ENCODE results near the gene TTLL12. TPM values are rescaled to one million over a fixed set of nuclear protein-coding genes. Genes with fewer than 3 reads are reported as not detected.

TTLL12 gene
- polyA plus RNA-seq, 1 donor: 29.0 TPM

DNA sequence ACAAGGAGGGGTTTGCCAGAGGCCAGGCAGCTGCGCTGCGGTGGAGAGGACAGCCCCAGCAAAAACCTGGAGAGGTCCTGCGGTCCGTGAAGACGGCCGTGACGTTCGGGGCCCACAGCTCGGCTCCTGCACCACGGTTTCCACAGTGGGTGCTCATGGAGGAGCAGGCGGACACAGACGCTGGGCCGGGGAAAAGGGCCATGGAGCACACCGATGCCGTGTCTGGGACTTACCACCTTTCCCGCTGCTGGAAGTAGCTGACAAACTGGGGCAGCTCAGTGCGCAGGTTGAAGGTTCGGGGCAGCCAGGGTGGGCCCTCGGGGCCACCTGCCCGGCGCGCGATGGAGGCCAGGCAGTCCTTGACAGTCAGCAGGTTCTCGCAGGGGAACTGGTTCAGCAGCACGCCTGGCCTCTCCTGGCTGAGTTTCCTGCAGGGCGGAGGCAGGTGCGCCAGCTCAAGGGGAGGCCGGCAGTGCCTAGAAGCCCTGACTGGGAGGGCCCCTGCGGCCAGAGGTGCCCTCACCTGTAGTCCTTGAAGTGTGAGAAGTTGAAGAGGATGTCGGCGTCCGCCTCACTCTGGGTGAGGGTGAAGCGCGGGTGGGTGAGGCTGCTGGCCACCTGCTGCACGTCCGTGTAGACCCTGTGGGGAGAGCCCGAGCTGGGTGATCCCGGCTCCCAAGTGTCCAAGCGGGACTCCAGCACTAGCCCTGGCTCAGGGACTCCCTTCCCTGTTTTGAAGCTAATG lies 12.8 kb downstream of the TTLL12 start:
- no peak for DNase-seq
- H3K9me3 ChIP-seq (ENCODE audit: control insufficient read depth, low read depth, low read length): no peaks in the 10 kb centered on the region
- no peaks in the 10 kb centered on the region for H3K27me3 ChIP-seq (ENCODE audit: control insufficient read depth, insufficient read depth, low read length)
- no peaks in the 10 kb centered on the region for H3K4me1 ChIP-seq (ENCODE audit: control insufficient read depth, insufficient read depth, low read length)
- H3K4me3 ChIP-seq (ENCODE audit: low read length): no peak overlapping the region
- H3K27ac ChIP-seq (ENCODE audit: low read length): no peak overlapping the region
- 100% methylated on average over 1 of the region's 39 CpGs for WGBS (ENCODE audit: insufficient coverage, low lambda C conversion rate)
- H3K36me3 ChIP-seq (ENCODE audit: control insufficient read depth, insufficient read depth, low read length): peaks cover 76% of the 10 kb centered on the region

DNA sequence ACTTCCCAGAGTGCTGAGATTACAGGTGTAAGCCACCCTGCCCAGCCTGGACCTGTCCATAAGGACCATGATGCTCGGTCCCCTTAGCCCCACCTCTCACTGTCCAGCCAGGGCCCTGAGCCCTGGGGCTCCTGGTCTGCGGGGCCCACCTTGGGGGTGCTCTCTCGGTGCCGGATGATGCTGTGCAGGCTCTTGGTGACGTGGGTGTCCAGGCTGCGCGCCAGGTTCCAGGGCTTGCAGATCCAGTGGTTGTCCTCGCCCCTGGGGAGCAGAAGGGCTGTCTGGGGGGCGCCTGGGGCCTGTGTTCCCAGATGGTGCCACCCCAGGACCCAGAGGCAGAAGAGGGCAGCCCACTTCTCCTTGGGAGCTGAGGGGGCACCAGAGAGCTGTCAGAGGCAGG lies 13.4 kb downstream of the TTLL12 start:
- H3K9me3 ChIP-seq (ENCODE audit: control insufficient read depth, low read depth, low read length): no peaks in the 10 kb centered on the region
- no peak overlapping the region for H3K4me3 ChIP-seq (ENCODE audit: low read length)
- H3K36me3 ChIP-seq (ENCODE audit: control insufficient read depth, insufficient read depth, low read length): peaks cover 74% of the 10 kb centered on the region
- no CpG with 5 or more reads among the region's 9 CpGs for WGBS (ENCODE audit: insufficient coverage, low lambda C conversion rate)
- DNase-seq: no peak
- no peak overlapping the region for H3K27ac ChIP-seq (ENCODE audit: low read length)
- no peaks in the 10 kb centered on the region for H3K27me3 ChIP-seq (ENCODE audit: control insufficient read depth, insufficient read depth, low read length)
- H3K4me1 ChIP-seq (ENCODE audit: control insufficient read depth, insufficient read depth, low read length): no peaks in the 10 kb centered on the region

DNA sequence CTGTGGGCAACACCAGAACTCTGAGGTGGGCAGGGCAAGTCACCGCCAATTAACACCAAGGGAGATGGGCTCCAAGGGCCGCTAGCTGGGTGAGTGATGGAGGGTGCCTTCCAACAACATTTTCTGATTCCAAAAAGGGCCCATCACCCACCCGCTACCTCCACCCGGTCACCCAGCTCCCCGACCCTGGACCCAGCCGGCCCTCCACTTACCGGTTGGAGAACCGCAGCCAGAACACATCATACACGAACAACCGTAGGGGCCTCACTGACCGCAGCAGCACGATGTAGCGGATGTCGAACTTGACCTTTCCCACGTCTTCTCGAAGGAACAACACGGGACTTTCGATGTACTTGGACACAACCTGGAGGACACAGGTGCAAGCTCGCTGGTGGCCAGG lies 14.7 kb downstream of the TTLL12 start:
- DNase-seq: no peak
- no CpG with 5 or more reads among the region's 19 CpGs for WGBS (ENCODE audit: insufficient coverage, low lambda C conversion rate)
- Histone ChIP-seq H3K27ac (ENCODE audit: low read length) (no peak overlapping the region), H3K27me3 (ENCODE audit: control insufficient read depth, insufficient read depth, low read length) (no peaks in the 10 kb centered on the region), H3K4me3 (ENCODE audit: low read length) (no peak overlapping the region), H3K36me3 (ENCODE audit: control insufficient read depth, insufficient read depth, low read length) (peaks cover 79% of the 10 kb centered on the region), H3K4me1 (ENCODE audit: control insufficient read depth, insufficient read depth, low read length) (no peaks in the 10 kb centered on the region), H3K9me3 (ENCODE audit: control insufficient read depth, low read depth, low read length) (no peaks in the 10 kb centered on the region)

GRCh38 chr22:43171607-43172006 lies 15.3 kb downstream of the TTLL12 start:
- peaks cover 77% of the 10 kb centered on the region for H3K36me3 ChIP-seq (ENCODE audit: control insufficient read depth, insufficient read depth, low read length)
- H3K9me3 ChIP-seq (ENCODE audit: control insufficient read depth, low read depth, low read length): no peaks in the 10 kb centered on the region
- no peak for DNase-seq
- no peaks in the 10 kb centered on the region for H3K27me3 ChIP-seq (ENCODE audit: control insufficient read depth, insufficient read depth, low read length)
- no peaks in the 10 kb centered on the region for H3K4me1 ChIP-seq (ENCODE audit: control insufficient read depth, insufficient read depth, low read length)
- no peak overlapping the region for H3K4me3 ChIP-seq (ENCODE audit: low read length)
- WGBS (ENCODE audit: insufficient coverage, low lambda C conversion rate): no CpG with 5 or more reads among the region's 12 CpGs
- no peak overlapping the region for H3K27ac ChIP-seq (ENCODE audit: low read length)

DNA sequence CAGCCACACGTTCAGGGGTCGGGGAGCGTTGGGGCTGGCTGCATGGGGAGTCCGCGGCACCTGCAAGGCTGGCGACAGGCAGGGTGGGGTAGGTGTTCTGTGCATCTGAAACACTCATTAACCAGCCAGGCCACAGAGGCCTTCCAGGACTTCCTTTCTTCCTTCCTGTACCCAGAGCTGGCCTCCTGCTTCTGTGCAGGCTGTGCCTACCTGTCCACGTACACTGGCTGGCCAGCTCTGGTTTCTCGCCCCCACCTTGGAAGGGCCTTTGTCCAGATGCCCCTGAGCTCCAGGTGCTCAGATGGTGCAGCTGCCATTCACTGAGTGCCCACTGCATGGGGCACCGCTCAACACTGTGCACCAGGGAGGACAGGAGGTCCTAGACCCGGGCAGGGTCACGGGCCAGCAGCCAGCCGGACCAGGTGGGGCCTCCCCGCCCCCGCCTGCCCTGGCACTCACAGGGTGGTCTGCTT lies 15.9 kb downstream of the TTLL12 start:
- no peaks in the 10 kb centered on the region for H3K9me3 ChIP-seq (ENCODE audit: control insufficient read depth, low read depth, low read length)
- H3K27ac ChIP-seq (ENCODE audit: low read length): no peak overlapping the region
- H3K36me3 ChIP-seq (ENCODE audit: control insufficient read depth, insufficient read depth, low read length): peaks cover 75% of the 10 kb centered on the region
- DNase-seq: no peak
- no peaks in the 10 kb centered on the region for H3K27me3 ChIP-seq (ENCODE audit: control insufficient read depth, insufficient read depth, low read length)
- no peak overlapping the region for H3K4me3 ChIP-seq (ENCODE audit: low read length)
- no peaks in the 10 kb centered on the region for H3K4me1 ChIP-seq (ENCODE audit: control insufficient read depth, insufficient read depth, low read length)
- no CpG with 5 or more reads among the region's 14 CpGs for WGBS (ENCODE audit: insufficient coverage, low lambda C conversion rate)

GRCh38 chr22:43170131-43170480 lies 16.8 kb downstream of the TTLL12 start:
- peaks cover 66% of the 10 kb centered on the region for H3K36me3 ChIP-seq (ENCODE audit: control insufficient read depth, insufficient read depth, low read length)
- no peak for DNase-seq
- no peaks in the 10 kb centered on the region for H3K27me3 ChIP-seq (ENCODE audit: control insufficient read depth, insufficient read depth, low read length)
- H3K27ac ChIP-seq (ENCODE audit: low read length): no peak overlapping the region
- no CpG with 5 or more reads among the region's 9 CpGs for WGBS (ENCODE audit: insufficient coverage, low lambda C conversion rate)
- H3K4me3 ChIP-seq (ENCODE audit: low read length): no peak overlapping the region
- H3K9me3 ChIP-seq (ENCODE audit: control insufficient read depth, low read depth, low read length): no peaks in the 10 kb centered on the region
- no peaks in the 10 kb centered on the region for H3K4me1 ChIP-seq (ENCODE audit: control insufficient read depth, insufficient read depth, low read length)

DNA sequence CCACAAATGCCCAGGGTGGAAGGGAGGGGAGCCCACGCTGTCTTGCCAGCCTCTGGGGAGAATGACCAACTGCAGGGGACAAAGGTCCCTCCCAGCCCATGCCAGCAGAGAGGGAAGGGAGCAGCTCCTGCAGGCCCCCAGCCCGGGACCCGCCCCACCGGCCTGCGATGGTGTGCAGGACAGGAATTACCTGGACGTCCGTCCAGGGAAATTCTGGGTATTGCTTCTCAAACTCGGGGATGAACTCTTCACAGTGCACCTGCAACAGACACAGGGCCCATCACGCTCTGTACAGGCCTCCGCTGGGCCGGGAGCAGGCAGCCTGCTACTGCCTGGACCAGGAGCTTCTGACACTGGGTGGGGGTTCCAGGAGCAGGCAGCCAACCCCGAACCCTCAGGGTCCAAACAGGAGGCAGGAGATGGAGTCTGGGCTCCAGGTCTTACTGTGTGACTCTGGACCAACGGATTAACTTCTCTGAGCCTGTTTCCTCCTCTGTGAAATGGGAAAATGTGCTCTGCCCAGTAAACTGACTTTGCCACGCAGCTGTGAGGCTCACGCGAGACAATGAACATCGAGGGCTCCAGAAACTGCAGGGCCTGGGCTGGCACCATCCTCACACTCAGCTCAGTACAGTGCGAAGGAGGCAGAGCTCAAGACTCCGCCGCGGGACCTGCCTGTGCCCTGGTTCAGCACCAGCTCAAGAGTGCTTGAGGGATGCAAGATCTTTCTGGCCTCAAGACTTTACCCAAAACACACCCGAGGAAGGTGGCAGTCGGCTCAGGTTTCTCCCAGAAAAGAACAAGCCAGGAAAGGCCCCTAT lies 17.4 kb downstream of the TTLL12 start:
- H3K4me3 ChIP-seq (ENCODE audit: low read length): no peak overlapping the region
- no peak overlapping the region for H3K27ac ChIP-seq (ENCODE audit: low read length)
- WGBS (ENCODE audit: insufficient coverage, low lambda C conversion rate): no CpG with 5 or more reads among the region's 23 CpGs
- no peaks in the 10 kb centered on the region for H3K9me3 ChIP-seq (ENCODE audit: control insufficient read depth, low read depth, low read length)
- DNase-seq: no peak
- H3K36me3 ChIP-seq (ENCODE audit: control insufficient read depth, insufficient read depth, low read length): peaks cover 60% of the 10 kb centered on the region
- peaks cover 2% of the 10 kb centered on the region for H3K27me3 ChIP-seq (ENCODE audit: control insufficient read depth, insufficient read depth, low read length)
- no peaks in the 10 kb centered on the region for H3K4me1 ChIP-seq (ENCODE audit: control insufficient read depth, insufficient read depth, low read length)

DNA sequence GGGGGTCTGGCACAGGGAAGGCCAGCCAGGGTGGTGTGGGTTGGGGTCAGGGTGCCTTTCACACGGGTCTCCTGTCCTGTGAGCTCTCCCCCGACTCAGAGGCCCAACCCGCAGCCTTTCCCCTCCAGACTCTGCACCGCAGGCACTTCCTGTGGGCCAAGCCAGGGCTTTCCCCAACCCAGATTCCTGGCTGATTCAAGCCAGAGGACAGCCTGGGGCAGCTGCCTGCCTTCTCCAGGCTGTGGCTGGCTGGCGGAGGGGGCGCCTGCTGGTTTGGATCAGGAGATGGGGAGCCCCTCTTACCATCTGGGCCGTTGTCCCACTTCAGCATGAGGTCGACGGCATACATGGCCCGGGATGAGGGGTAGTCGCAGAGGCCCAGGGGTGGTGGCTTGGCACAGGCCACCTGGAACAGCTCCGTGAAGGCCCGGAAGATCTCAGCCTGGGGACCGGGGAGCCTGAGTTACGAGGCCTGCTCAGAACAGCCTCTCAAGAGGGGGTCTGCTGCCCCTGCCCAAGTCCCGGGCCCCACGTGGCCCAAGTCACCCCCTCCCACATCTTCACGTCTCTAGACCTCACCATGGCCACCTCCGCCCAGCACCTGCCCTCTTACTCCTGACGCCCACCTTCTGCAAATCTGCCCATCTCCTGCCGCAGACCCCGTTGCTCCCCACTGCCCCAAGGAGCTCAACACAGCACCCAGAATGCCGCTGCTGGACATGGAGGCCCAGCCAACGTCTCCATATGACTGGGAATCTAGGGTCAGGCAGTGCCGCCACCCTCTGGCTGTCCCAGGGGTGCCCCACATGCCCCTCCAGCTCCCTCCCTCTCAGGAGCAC lies 18.2 kb downstream of the TTLL12 start:
- Histone ChIP-seq H3K9me3 (ENCODE audit: control insufficient read depth, low read depth, low read length) (no peaks in the 10 kb centered on the region), H3K27me3 (ENCODE audit: control insufficient read depth, insufficient read depth, low read length) (peaks cover 10% of the 10 kb centered on the region), H3K4me3 (ENCODE audit: low read length) (no peak overlapping the region), H3K27ac (ENCODE audit: low read length) (no peak overlapping the region), H3K36me3 (ENCODE audit: control insufficient read depth, insufficient read depth, low read length) (peaks cover 52% of the 10 kb centered on the region), H3K4me1 (ENCODE audit: control insufficient read depth, insufficient read depth, low read length) (no peaks in the 10 kb centered on the region)
- no peak for DNase-seq
- WGBS (ENCODE audit: insufficient coverage, low lambda C conversion rate): no CpG with 5 or more reads among the region's 25 CpGs

DNA sequence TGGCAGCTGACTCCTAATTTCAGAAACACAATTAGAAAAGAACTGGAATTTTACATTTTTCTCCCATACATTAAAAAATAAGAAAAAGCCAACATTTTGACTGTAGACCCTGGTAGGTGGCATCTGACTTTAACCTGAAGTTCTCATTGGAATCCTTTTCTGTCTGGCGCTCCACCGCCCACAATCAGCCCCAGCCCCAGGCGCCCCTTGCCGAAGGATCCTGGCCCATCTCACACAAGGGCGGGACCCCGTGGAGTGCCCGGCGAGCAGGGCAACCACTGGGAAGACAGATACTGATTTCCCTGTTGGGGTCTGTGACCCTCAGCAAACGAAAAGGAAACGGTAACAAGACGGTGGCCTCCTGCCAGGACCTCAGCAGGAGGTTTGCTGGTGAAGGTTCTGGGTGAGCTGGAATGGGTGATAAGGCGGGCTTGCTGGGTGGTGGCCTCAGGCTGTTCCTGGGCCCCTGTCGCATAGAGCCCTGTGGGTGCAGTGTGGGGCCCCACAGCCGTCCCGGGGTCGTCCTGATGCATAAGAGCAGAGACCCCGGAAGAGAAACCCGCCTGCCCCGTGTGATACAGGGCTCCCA lies 19.8 kb downstream of the TTLL12 start:
- Histone ChIP-seq H3K4me3 (ENCODE audit: low read length) (no peak overlapping the region), H3K27ac (ENCODE audit: low read length) (no peak overlapping the region), H3K36me3 (ENCODE audit: control insufficient read depth, insufficient read depth, low read length) (peaks cover 42% of the 10 kb centered on the region), H3K4me1 (ENCODE audit: control insufficient read depth, insufficient read depth, low read length) (no peaks in the 10 kb centered on the region), H3K9me3 (ENCODE audit: control insufficient read depth, low read depth, low read length) (no peaks in the 10 kb centered on the region), H3K27me3 (ENCODE audit: control insufficient read depth, insufficient read depth, low read length) (peaks cover 19% of the 10 kb centered on the region)
- no peak for DNase-seq
- WGBS (ENCODE audit: insufficient coverage, low lambda C conversion rate): no CpG with 5 or more reads among the region's 19 CpGs
